BJ (cell line): ENCODE data around the gene AKIRIN1. TPM values are rescaled to one million over a fixed set of nuclear protein-coding genes. Genes with fewer than 3 reads are reported as not detected.
"Not testable (repeated sequence)": the region's sequence is repeated elsewhere in the genome, so short reads cannot be mapped to it uniquely, and the experiment has no call there.

ENCODE experiments used
- CTCF ChIA-PET: fragments of 350-600 bp; formaldehyde crosslinking; extraction: SDS; loops from one replicate; lab custom pipeline; 2021; ENCODE audit warnings: antibody characterized with exemption, inconsistent platforms; lab: Yijun Ruan, JAX
- POLR2A ChIA-PET: fragments of 300-600 bp; sonication (Branson Sonifier 250); formaldehyde crosslinking; extraction: SDS; loops from one replicate; lab custom pipeline; 2021; ENCODE audit warnings: antibody characterized with exemption; lab: Charles Lee
- DNase-seq: peaks from one replicate; pipeline ENCODE4 v3.0.0-alpha.2; 2011; ENCODE audit warnings: low read depth
- H3K27me3 ChIP-seq: 2 replicates; pipeline ENCODE4 v1.6.0; 2011; ENCODE audit warnings: low read length; ENCODE audit not compliant: control insufficient read depth, insufficient read depth
- H3K36me3 ChIP-seq: 2 replicates; pipeline ENCODE4 v1.5.1; 2011; ENCODE audit warnings: low read length; ENCODE audit not compliant: control insufficient read depth, insufficient read depth
- H3K4me3 ChIP-seq: 2 replicates; pipeline ENCODE4 v1.5.1; 2011; ENCODE audit warnings: low read depth, mild to moderate bottlenecking, control low read depth, low read length
- CTCF ChIP-seq: IDR thresholded peaks from 2 replicates; pipeline ENCODE4 v1.5.1; 2011; ENCODE audit warnings: low read depth, mild to moderate bottlenecking, control low read depth, inconsistent platforms, low read length, moderate library complexity; ENCODE audit not compliant: insufficient read depth
- polyA plus RNA-seq: library from polyadenylated mRNA; depleted of rRNA; stranded (reverse); fragments of >200 nt; gene quantifications from 2 replicates; pipeline ENCODE4 v1.2.3, GENCODE V29; 2011; rRNA removed
- small RNA-seq: library from RNA; depleted of rRNA; stranded (forward); fragments of <200 nt; gene quantifications from one replicate; pipeline ENCODE3, GENCODE V24; 2012; ENCODE audit warnings: low replicate concordance, low read depth; ENCODE audit not compliant: insufficient read length

Gene AKIRIN1
- polyA plus RNA-seq, 1 experiment: 31.5 TPM

GRCh38 chr1:39051956-39052355 lies 60.9 kb downstream of the AKIRIN1 start:
- Histone ChIP-seq H3K4me3 (no peak overlapping the region), H3K36me3 (peaks cover 1% of the 10 kb centered on the region; the same call in 1 of the 2 replicates), H3K27me3 (no peaks in the 10 kb centered on the region)
- TF ChIP-seq CTCF: no peak
- no peak for DNase-seq
- POLR2A ChIA-PET: no interaction called here
- CTCF ChIA-PET: no interaction called here

- H3K27me3 ChIP-seq, H3K4me3 ChIP-seq, POLR2A ChIA-PET, DNase-seq, CTCF ChIA-PET, H3K36me3 ChIP-seq: not testable (repeated sequence)
Measured at GRCh38 chr1:39055213-39055710, 64.2 kb downstream of the AKIRIN1 start.

Small RNAs within 50 kb of the gene (small RNA-seq; reads per million reads assigned to genes)
- gene RF00019: not detected

Other genes starting within 250 kb of the AKIRIN1 start
- 6.5 and 11.1 TPM in 2 replicates for gene RRAGC, start 131.5 kb upstream of the AKIRIN1 start, polyA plus RNA-seq
- gene MYCBP, start 117.9 kb upstream of the AKIRIN1 start, polyA plus RNA-seq: 11.2 and 18.4 TPM in 2 replicates
- gene GJA9, start 109.7 kb upstream of the AKIRIN1 start, polyA plus RNA-seq: 0.05 TPM in 1 of 2 replicates, not detected in the other
- gene RHBDL2, start 49.4 kb upstream of the AKIRIN1 start, polyA plus RNA-seq: 0.07 and 0.33 TPM in 2 replicates
- 223 and 632 TPM in 2 replicates for gene NDUFS5, start 35.1 kb downstream of the AKIRIN1 start, polyA plus RNA-seq
- gene MACF1, start 213.4 kb downstream of the AKIRIN1 start, polyA plus RNA-seq: 57.3 and 82.2 TPM in 2 replicates